ENCODE measurements around the gene AMBRA1.

- TF ChIP-seq CTCF (IDR thresholded peaks at IDR 0.05) (peak in 1 of 6 experiments; percentile 1), POLR2A (IDR thresholded peaks at IDR 0.05) (peak in 1 of 4 donors; percentile 0)
Observed at GRCh38 chr11:46617972-46618314, 24.1 kb upstream of the AMBRA1 start.
